HG02981 (cell line): ENCODE results near the gene ZSWIM9.
"Not testable (repeated sequence)": the region's sequence is repeated elsewhere in the genome, so short reads cannot be mapped to it uniquely, and the experiment has no call there.

Experiments used
- ATAC-seq: cut with Tn5 transposase; IDR thresholded peaks from one replicate; pipeline ENCODE4 v1.9.1; 2021; ENCODE audit warnings: mild to moderate bottlenecking, moderate library complexity; ENCODE audit not compliant: unreplicated experiment

Gene ZSWIM9

DNA sequence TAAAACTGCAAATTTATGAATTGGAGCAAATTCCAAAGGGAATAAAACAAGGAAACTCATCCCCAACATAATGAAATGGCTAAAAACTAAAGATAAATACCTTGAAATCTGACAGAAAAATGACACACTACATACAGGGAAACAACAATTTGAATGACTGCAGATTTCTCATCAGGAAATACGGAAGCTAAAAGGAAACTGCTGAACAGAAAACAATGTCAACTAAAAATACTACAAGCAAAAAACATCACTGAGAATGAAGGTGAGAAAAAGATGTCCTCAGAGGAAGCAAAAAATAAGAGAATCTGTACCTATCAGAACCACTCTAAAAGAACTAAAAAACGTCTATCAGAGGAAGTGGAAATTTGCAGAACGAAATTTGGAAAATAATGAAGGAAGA, 39.5 kb downstream of the ZSWIM9 start:
- no peak for ATAC-seq

DNA sequence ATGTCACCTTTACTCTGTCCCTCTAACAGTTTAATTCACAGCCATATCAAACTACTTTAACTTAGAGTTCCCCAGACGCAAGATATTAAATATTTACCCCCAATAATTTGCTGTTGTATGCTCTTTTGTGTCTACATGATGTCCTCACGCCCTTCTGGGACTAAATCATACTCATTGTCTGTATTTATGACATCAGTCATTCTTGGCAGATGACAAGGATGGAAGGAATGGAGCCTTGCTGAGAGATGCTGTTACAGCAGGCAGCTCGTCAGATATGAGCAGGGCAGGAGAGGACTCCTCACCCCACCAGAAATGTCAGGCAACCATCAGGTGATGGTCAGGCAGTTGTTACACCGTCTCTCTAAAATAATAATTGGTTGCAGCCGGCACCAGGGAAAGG, 43.5 kb downstream of the ZSWIM9 start:
- no peak for ATAC-seq

DNA sequence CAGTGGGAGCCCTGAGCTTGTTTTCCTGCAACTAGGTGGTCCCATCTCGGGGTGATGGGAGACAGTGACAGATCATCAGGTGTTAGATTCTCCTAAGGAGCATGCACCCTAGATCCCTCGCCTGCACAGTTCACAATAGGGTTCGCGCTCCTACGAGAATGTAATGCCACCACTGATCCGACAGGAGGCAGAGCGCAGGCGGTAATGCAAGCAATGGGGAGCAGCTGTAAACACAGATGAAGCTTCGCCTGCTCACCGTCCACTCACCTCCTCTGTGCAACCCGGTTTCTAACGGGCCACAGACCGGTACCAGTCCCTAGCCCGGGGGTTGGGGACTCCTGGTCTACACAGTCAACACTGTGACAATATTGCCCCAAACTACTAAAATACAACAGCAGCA, 46.5 kb downstream of the ZSWIM9 start:
- ATAC-seq, result no peak

DNA sequence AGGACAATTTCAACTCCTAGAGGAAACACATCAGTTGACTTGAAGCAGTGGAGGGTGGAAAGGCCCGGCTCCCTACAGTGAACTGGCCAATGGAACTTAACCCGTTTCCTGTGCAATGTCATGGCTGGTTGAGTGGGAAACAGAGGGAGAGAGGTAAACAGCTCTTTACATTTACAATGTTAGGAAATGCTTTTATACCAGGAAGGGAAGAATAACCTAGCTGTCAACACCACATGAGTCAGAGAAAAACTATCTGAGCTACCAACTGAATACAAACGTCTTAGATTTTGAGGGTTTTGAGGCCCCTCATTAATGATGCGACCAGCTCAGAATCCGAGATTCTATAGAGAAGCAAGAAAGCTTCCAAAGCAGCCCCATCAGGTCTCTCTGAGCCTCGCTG, 48.5 kb downstream of the ZSWIM9 start:
- no peak for ATAC-seq

DNA sequence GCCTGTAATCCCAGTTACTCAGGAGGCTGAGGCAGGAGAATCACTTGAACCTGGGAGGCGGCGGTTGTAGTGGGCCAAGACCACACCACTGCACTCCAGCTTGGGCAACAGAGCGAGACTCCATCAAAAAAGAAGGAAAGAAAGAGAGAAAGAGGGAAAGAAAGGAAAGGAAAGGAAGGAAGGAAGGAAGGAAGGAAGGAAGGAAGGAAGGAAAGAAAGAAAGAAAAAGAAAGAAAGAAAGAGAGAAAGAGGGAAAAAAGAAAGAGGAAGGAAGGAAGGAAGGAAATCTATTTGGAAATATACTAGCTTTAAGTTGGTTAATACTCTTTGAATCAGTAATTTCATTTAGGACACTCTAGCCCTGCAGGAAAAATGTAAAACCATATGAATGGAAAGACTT, 50.3 kb downstream of the ZSWIM9 start:
- not testable (repeated sequence) for ATAC-seq

DNA sequence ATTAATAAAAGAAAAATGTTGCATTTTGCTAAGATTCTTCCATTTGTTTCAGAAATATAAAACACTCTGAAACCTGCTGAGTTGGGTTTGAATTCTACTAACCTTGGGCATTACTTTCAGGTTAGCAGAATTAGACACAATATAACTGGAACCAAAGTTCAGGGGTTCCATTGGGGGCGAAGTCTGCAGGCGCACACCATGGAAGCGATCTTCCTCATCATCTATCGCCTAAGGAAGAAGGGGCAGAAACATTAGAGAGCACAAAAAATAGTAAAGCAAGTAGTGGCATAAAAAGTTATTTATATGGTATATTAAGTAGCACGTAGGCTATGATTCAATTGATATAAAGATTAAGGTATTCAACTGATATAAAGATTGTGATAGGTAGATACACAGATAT, 51.1 kb downstream of the ZSWIM9 start:
- ATAC-seq, result no peak

DNA sequence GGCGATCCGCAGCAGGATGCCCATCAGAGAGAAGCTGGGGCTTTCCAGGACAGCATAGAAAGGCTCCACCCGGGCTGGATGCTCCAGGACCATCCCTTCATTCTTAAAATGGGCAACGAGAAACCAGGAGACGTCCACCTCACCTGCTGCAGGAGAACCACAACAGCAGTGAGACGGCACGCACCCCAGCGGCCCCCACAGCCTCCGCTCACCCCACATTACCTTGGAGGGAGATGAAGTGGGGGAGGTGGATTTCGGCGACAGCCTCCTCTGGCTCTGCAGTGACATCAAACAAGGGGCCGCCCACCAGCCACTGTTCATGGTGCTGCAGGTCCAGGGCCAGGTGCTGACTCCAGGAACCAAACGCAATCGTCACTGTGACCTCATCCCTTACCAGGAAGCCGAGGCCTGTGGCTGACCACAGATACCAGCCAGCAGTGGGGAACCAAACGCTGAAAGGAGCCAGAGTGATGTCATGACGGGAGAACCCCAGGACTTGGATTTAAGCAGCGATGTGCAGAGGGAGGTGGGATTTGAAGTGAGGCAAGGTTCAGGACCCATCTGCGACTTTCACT, 60.2 kb downstream of the ZSWIM9 start:
- no peak for ATAC-seq

DNA sequence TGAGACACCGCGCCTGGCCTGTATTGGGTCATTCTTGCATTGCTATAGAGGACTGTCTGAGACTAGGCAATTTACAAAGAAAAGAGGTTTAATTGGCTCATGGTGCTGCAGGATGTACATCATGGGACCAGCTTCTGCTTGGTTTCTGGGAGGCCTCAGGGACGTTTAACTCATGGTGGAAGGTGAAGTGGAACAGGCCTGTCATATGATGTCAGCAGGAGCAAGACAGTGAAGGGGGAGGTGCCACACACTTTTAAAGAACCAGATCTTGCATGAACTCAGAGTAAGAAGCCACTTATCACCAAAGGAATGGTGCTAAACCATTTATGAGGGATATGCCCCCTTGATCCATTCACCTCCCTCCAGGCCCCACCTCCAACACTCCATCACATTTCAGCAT, 66.6 kb downstream of the ZSWIM9 start:
- ATAC-seq, result no peak

DNA sequence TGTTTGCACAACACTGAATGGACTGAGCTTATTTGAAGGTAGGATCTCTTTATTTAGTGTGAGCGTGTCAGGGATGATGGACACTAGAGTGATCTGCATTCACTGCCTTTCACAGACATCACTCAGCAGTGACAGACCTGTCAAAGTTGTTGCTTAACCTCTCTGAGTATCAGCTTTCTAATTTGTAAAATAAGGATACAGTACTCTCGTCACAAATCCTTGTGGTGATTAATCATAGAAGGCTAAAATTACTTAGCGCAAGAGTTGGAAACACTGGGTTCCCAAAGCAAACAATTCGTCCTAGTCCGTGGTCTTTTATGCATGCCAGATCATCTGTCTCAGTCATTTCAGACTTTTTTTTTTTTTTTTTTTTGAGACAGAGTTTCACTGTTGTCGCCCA, 68.6 kb downstream of the ZSWIM9 start:
- ATAC-seq, result no peak

DNA sequence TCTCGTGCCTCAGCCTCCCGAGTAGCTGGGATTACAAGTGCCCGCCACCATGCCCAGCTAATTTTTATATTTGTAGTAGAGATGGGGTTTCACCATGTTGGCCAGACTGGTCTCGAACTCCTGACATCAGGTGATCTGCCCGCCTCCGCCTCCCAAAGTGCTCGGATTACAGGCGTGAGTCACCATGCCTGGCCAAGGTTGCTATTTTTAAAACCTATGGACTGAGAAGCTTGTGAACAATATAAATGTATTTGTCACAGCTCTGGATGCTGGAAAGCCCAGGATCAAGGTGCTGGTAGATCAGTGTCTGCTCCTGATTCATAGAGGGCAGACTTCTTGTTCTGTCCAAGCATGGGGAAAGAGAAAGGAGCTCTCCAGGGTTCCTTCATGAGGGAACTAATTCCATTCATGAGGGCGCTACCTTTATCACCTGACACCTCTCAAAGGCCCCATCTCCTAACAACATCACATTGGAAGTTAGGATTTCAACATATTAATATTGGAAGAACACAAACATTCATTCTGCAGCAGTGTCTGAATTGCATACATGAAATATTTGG, 69.2 kb downstream of the ZSWIM9 start:
- ATAC-seq, result no peak

DNA sequence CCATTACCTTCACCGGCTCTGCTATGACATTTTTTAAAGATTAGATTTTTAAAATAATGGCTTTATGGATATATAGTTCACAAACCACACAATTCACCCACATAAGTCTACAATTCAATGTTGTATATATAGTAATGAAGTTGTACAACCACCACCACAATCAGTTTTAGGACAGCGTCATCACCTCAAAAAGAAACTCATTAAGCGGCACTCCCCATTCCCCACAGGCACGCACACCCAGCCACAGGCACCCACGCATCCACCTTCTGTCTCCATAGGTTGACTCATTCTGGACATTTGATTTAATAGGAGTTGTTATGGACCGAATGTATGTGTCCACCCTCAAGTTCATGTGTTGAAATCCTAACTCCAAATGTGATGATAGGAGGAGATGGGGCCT, 71.3 kb downstream of the ZSWIM9 start:
- ATAC-seq, result not testable (repeated sequence)

DNA sequence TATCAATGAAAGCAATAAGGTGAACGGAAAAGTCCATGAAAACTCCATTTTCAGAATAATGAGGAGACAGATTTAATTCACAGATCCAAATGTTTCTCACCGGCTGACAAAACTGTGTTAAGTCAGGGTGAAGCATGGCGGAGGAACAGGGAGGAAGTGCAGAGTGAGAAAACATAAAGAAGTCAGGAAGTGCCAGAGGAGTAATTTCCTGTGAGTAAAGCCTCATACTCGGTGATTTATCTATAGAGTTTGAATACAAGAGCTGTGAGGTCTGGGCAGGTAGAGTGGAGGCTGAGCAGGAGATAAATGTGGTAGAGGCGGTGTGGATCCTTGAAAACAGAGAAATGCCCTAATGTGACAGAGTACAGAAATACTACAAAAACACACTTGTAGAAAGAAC, 73.8 kb downstream of the ZSWIM9 start:
- no peak for ATAC-seq

DNA sequence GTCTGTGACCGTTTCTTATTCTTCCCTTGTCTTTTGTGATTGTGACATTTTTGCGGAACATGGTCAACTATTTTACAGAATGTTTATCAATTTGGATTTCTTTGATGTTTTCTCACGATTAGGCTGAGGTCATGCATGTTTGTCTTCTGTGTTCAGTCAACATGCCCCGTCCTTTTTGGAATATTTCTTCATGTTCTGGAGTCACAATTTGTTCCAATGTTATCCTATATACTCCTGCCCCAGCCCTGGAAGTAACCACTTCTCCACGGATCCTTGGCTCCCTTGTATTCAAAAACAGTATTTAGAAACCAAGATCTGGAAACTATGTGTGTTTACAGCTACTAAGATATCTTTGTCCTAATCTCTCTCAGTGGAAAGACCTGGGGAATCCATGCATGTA, 75.6 kb downstream of the ZSWIM9 start:
- ATAC-seq, result no peak

DNA sequence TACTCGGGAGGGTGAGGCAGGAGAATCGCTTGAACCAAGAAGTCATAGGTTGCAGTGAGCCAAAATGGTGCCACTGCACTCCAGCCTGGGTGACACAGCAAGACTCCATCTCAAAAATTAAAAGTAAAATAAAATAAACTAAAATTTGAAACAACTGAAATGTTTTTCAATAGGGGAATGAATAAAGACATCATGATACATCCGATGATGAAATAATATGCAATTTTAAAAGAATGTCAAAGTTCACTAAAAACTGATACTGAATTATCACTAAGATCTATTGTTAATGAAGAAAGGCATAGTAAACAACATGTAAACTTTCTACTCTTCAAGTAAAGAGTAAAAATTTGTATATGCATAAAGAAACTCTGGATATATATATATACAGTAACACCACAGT, 76.7 kb downstream of the ZSWIM9 start:
- no peak for ATAC-seq
